ENCODE data around the gene ATP9A. TPM values are rescaled to one million over a fixed set of nuclear protein-coding genes. Genes with fewer than 3 reads are reported as not detected.
"Not testable (repeated sequence)": the region's sequence is repeated elsewhere in the genome, so short reads cannot be mapped to it uniquely, and the experiment has no call there.

Gene ATP9A
- total RNA-seq, 5 donors from 2014 or later (not counting 1 experiment from before 2014, with no cell fraction given) = 0.44 to 0.85 (median 0.72) TPM

DNA sequence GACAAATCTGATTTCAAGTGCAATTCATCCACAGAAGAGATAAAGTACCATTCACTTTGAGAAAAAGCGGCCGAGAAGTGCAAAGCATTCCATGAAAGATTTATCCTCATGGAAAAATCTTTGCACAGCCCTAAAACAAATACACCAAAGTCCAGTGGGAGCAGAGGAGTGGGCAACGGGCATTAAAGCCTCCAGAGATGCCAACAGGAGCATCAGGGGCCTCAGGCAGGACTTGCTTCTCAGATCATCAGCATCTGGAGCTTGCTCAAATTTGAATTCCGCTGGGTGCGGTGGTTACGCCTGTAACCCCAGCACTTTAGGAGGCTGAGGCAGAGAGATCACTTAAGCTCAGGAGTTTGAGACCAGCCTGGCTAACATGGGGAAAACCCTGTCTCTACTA lies 115.0 kb downstream of the ATP9A start:
- peaks cover 0 to 5% (median 0%) of the 10 kb centered on the region in 3 donors for H3K4me1 Mint-ChIP-seq
- ChIA-PET POLR2A (no interaction called here), CTCF (no interaction called here)
- Histone ChIP-seq H3K27ac (ENCODE audit: low read length) (no peak overlapping the region), H3K4me3 (ENCODE audit: control insufficient read depth in 1 of 2, extremely low read depth in 1 of 2, low read length in 1 of 2) (no peak overlapping the region), H3K36me3 (ENCODE audit: control insufficient read depth in 2 of 2, extremely low read depth in 1 of 2, insufficient read depth in 1 of 2, low read length in 1 of 2) (no peaks in the 10 kb centered on the region), H3K4me1 (ENCODE audit: control insufficient read depth in 1 of 2, extremely low read depth in 1 of 2, insufficient read depth in 2 of 2, low read length in 2 of 2) (peaks cover 0 to 2% of the 10 kb centered on the region in 2 experiments), H3K9me3 (no peaks in the 10 kb centered on the region), H3K27me3 (replicated peaks in 1 of 2; ENCODE audit: control insufficient read depth in 2 of 2, extremely low read depth in 1 of 2, insufficient read depth in 2 of 2, low read length in 1 of 2) (peaks cover 0 to 7% of the 10 kb centered on the region in 2 experiments)
- peaks cover 0 to 2% of the 10 kb centered on the region in 2 donors for H3K27me3 Mint-ChIP-seq
- 88% methylated on average over 4 of the region's 6 CpGs for WGBS (ENCODE audit: insufficient coverage)
- DNase-seq (no peak), ATAC-seq (replicated peaks in 1 of 4) (no peak)
- H3K9me3 Mint-ChIP-seq = no peaks in the 10 kb centered on the region
- no peak overlapping the region for H3K27ac Mint-ChIP-seq
- H3K36me3 Mint-ChIP-seq = no peaks in the 10 kb centered on the region
- H3K4me3 Mint-ChIP-seq = no peak overlapping the region

DNA sequence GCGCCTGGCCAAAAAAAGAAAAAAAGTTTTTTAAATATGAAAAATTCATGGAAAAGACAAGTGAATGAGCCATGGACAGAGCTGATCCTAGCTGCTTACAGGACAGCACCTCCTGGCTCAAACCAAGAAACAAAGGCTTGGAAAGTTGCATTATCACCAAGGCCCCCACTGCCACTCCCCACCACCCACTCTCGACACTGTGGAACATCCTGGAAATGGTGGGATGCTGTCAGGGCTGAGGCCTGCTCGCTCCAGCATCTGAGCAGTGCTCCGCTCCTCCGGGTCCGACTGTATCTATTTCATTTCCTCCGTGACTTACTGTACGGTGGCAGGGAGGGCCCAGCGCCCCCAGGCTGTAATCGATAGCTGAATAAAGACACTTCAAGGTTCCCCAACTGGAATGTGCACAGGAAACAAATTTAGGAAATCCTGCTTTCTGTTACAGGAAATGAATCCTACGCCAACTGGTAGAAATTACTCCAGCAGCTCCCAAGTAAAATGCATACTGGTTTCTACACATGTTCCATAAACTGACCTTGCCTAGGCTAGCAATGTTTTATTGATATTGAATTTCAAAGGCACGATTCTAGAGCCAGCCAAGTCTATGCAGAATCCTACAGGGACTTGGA lies 116.2 kb downstream of the ATP9A start:
- WGBS (ENCODE audit: insufficient coverage) = 95% methylated on average over 11 of the region's 12 CpGs
- Histone ChIP-seq H3K4me1 (ENCODE audit: control insufficient read depth in 1 of 2, extremely low read depth in 1 of 2, insufficient read depth in 2 of 2, low read length in 2 of 2) (peaks cover 0 to 2% of the 10 kb centered on the region in 2 experiments), H3K27me3 (replicated peaks in 1 of 2; ENCODE audit: control insufficient read depth in 2 of 2, extremely low read depth in 1 of 2, insufficient read depth in 2 of 2, low read length in 1 of 2) (peaks cover 0 to 4% of the 10 kb centered on the region in 2 experiments), H3K36me3 (ENCODE audit: control insufficient read depth in 2 of 2, extremely low read depth in 1 of 2, insufficient read depth in 1 of 2, low read length in 1 of 2) (no peaks in the 10 kb centered on the region), H3K27ac (ENCODE audit: low read length) (no peak overlapping the region), H3K4me3 (ENCODE audit: control insufficient read depth in 1 of 2, extremely low read depth in 1 of 2, low read length in 1 of 2) (no peak overlapping the region), H3K9me3 (no peaks in the 10 kb centered on the region)
- ATAC-seq (replicated peaks in 1 of 4) = no peak
- Mint-ChIP-seq H3K4me3 (no peak overlapping the region), H3K27ac (no peak overlapping the region), H3K36me3 (no peaks in the 10 kb centered on the region), H3K9me3 (no peaks in the 10 kb centered on the region), H3K4me1 (peaks cover 0 to 5% (median 0%) of the 10 kb centered on the region in 3 donors), H3K27me3 (peaks cover 0 to 2% of the 10 kb centered on the region in 2 donors)
- no peak for DNase-seq
- POLR2A ChIA-PET = interaction anchor here in 1 of 2 donors (0.6 kb wide), 1 partner anchor 395 kb away, joined by 3 read pairs; no protein-coding TSS in a partner anchor
- CTCF ChIA-PET = no interaction called here

DNA sequence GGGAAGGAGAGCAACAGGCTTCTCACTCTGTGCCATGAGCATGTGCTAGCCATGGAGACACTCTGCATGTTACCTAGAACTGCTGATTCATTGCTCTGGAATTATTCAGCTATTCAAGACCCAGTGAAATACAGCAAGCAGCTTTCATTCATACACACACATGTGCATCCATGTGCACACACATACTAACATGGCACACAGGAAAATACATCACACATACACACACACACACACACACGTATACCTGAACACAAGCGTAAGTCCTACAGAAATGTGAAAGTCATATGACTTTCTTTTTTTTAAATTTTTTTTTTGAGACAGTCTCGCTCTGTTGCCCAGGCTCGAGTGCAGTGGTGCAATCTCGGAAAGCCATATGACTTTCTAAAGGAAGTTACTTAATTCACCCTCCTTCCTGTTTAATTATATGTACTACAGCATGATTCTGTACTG lies 117.5 kb downstream of the ATP9A start:
- H3K27me3 Mint-ChIP-seq = peaks cover 0 to 3% of the 10 kb centered on the region in 2 donors
- CTCF ChIA-PET = no interaction called here
- H3K4me1 Mint-ChIP-seq = peaks cover 0 to 5% (median 0%) of the 10 kb centered on the region in 3 donors
- no peaks in the 10 kb centered on the region for H3K9me3 ChIP-seq
- no peak for ATAC-seq (replicated peaks in 1 of 4)
- no peak overlapping the region for H3K27ac ChIP-seq (ENCODE audit: low read length)
- H3K36me3 ChIP-seq (ENCODE audit: control insufficient read depth in 2 of 2, extremely low read depth in 1 of 2, insufficient read depth in 1 of 2, low read length in 1 of 2) = no peaks in the 10 kb centered on the region
- 50% methylated on average over 1 of the region's 5 CpGs for WGBS (ENCODE audit: insufficient coverage)
- no peak overlapping the region for H3K27ac Mint-ChIP-seq
- H3K36me3 Mint-ChIP-seq = no peaks in the 10 kb centered on the region
- no peak for DNase-seq
- H3K27me3 ChIP-seq (replicated peaks in 1 of 2; ENCODE audit: control insufficient read depth in 2 of 2, extremely low read depth in 1 of 2, insufficient read depth in 2 of 2, low read length in 1 of 2) = peaks cover 0 to 4% of the 10 kb centered on the region in 2 experiments
- no peak overlapping the region for H3K4me3 ChIP-seq (ENCODE audit: control insufficient read depth in 1 of 2, extremely low read depth in 1 of 2, low read length in 1 of 2)
- peaks cover 0 to 2% of the 10 kb centered on the region in 2 experiments for H3K4me1 ChIP-seq (ENCODE audit: control insufficient read depth in 1 of 2, extremely low read depth in 1 of 2, insufficient read depth in 2 of 2, low read length in 2 of 2)
- POLR2A ChIA-PET = no interaction called here
- H3K9me3 Mint-ChIP-seq = no peaks in the 10 kb centered on the region
- no peak overlapping the region for H3K4me3 Mint-ChIP-seq

DNA sequence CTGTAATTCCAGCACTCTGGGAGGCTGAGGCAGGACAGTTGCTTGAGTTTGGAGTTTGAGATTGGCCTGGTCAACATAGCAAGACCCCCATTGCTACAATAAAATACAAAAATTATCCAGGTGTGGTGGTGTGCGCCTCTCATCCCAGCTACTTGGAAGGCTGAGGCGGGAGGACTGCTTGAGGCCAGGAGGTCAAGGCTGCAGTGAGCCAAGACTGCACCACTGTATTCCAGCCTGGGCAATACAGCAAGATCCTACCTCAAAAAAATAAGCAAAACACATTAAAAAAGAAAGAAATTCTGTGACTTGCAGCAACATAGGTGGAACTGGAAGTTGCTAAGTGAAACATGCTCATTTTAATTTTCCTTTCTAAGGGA lies 119.6 kb downstream of the ATP9A start:
- 100% methylated on average over 1 of the region's 2 CpGs for WGBS (ENCODE audit: insufficient coverage)
- POLR2A ChIA-PET = no interaction called here
- no peak overlapping the region for H3K4me3 Mint-ChIP-seq
- no peak for ATAC-seq (replicated peaks in 1 of 4)
- CTCF ChIA-PET = no interaction called here
- Histone ChIP-seq H3K27ac (ENCODE audit: low read length) (no peak overlapping the region), H3K36me3 (ENCODE audit: control insufficient read depth in 2 of 2, extremely low read depth in 1 of 2, insufficient read depth in 1 of 2, low read length in 1 of 2) (no peaks in the 10 kb centered on the region), H3K4me3 (ENCODE audit: control insufficient read depth in 1 of 2, extremely low read depth in 1 of 2, low read length in 1 of 2) (no peak overlapping the region), H3K27me3 (replicated peaks in 1 of 2; ENCODE audit: control insufficient read depth in 2 of 2, extremely low read depth in 1 of 2, insufficient read depth in 2 of 2, low read length in 1 of 2) (peaks cover 0 to 4% of the 10 kb centered on the region in 2 experiments), H3K9me3 (no peaks in the 10 kb centered on the region), H3K4me1 (ENCODE audit: control insufficient read depth in 1 of 2, extremely low read depth in 1 of 2, insufficient read depth in 2 of 2, low read length in 2 of 2) (peaks cover 0 to 2% of the 10 kb centered on the region in 2 experiments)
- H3K4me1 Mint-ChIP-seq = peaks cover 0 to 5% (median 0%) of the 10 kb centered on the region in 3 donors
- peaks cover 0 to 3% of the 10 kb centered on the region in 2 donors for H3K27me3 Mint-ChIP-seq
- no peak overlapping the region for H3K27ac Mint-ChIP-seq
- no peaks in the 10 kb centered on the region for H3K36me3 Mint-ChIP-seq
- no peak for DNase-seq
- no peaks in the 10 kb centered on the region for H3K9me3 Mint-ChIP-seq

DNA sequence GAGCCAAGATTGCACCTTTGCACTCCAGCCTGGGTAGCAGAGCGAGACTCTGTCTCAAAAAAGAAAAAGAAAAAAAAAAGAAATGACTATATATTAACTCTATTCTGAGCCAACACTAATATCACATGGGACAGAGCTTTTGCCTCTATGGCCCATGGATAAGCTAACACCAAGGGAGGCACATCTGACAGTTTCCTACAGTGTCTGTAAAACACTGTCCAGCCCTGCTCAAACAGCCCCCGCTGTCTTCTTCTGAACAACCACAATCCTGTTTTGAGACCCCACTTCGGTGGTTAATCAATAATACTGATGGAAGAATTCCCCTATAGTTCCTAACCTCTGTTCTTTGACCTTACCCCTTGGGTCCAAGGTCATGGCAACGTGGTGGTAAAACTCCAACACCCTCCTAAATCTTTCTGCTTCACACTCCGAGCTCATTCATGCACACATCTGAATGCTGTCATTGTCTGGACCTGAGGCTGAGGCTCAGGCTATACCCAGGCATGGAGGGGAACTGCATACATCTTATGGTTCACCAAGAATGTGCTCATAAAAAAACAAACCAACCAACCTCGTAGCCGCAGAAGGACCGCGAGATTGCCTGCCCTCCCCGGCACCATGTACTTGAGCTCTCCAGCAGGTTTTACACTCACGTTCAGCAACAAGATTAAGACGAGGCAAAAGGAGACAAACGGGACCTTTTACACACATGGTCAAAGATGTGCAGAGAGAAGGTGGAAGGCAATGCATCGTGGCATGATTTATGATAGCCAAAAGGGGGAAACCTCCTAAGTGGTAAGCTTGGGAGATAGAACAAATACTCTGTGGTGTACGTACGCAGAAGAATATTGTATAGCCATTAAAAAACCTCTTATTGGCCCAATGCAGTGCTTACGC lies 120.3 kb downstream of the ATP9A start:
- Histone ChIP-seq H3K27me3 (replicated peaks in 1 of 2; ENCODE audit: control insufficient read depth in 2 of 2, extremely low read depth in 1 of 2, insufficient read depth in 2 of 2, low read length in 1 of 2) (peaks cover 0 to 4% of the 10 kb centered on the region in 2 experiments), H3K4me3 (ENCODE audit: control insufficient read depth in 1 of 2, extremely low read depth in 1 of 2, low read length in 1 of 2) (no peak overlapping the region), H3K27ac (ENCODE audit: low read length) (no peak overlapping the region), H3K36me3 (ENCODE audit: control insufficient read depth in 2 of 2, extremely low read depth in 1 of 2, insufficient read depth in 1 of 2, low read length in 1 of 2) (no peaks in the 10 kb centered on the region), H3K4me1 (ENCODE audit: control insufficient read depth in 1 of 2, extremely low read depth in 1 of 2, insufficient read depth in 2 of 2, low read length in 2 of 2) (peaks cover 0 to 2% of the 10 kb centered on the region in 2 experiments), H3K9me3 (no peaks in the 10 kb centered on the region)
- CTCF ChIA-PET = no interaction called here
- peaks cover 0 to 3% of the 10 kb centered on the region in 2 donors for H3K27me3 Mint-ChIP-seq
- H3K4me1 Mint-ChIP-seq = peaks cover 0 to 5% (median 0%) of the 10 kb centered on the region in 3 donors
- POLR2A ChIA-PET = no interaction called here
- H3K4me3 Mint-ChIP-seq = no peak overlapping the region
- no peaks in the 10 kb centered on the region for H3K36me3 Mint-ChIP-seq
- H3K27ac Mint-ChIP-seq = no peak overlapping the region
- 88% methylated on average over 9 of the region's 17 CpGs for WGBS (ENCODE audit: insufficient coverage)
- ATAC-seq (replicated peaks in 1 of 4) = no peak
- DNase-seq = no peak
- H3K9me3 Mint-ChIP-seq = no peaks in the 10 kb centered on the region

DNA sequence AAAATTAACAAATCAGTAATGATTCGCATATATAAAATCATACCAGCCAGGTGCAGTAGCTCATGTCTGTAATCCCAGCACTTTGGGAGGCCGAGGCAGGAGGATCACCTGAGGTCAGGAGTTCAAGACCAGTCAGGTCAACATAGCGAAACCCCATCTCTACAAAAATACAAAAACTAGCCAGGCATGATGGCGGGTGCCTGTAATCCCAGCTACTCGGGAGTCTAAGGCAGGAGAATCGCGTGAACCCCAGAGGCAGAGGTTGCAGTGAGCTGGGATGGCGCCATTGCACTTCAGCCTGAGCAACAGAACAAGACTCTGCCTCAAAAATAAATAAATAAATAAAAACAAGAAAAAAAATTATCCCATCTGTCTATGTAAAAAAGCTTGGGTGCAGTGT lies 124.4 kb downstream of the ATP9A start:
- CTCF ChIA-PET; H3K36me3 Mint-ChIP-seq; H3K4me1 Mint-ChIP-seq; H3K27ac ChIP-seq (ENCODE audit: low read length); H3K4me3 ChIP-seq (ENCODE audit: control insufficient read depth in 1 of 2, extremely low read depth in 1 of 2, low read length in 1 of 2); H3K4me1 ChIP-seq (ENCODE audit: control insufficient read depth in 1 of 2, extremely low read depth in 1 of 2, insufficient read depth in 2 of 2, low read length in 2 of 2); H3K27ac Mint-ChIP-seq; H3K4me3 Mint-ChIP-seq; H3K27me3 ChIP-seq (replicated peaks in 1 of 2; ENCODE audit: control insufficient read depth in 2 of 2, extremely low read depth in 1 of 2, insufficient read depth in 2 of 2, low read length in 1 of 2); H3K9me3 Mint-ChIP-seq; ATAC-seq (replicated peaks in 1 of 4); H3K27me3 Mint-ChIP-seq; POLR2A ChIA-PET; DNase-seq; H3K9me3 ChIP-seq; H3K36me3 ChIP-seq (ENCODE audit: control insufficient read depth in 2 of 2, extremely low read depth in 1 of 2, insufficient read depth in 1 of 2, low read length in 1 of 2): not testable (repeated sequence)
- WGBS (ENCODE audit: insufficient coverage) = 72% methylated on average over 2 of the region's 8 CpGs
